ENCODE results near the gene TSPAN15. TPM values are rescaled to one million over a fixed set of nuclear protein-coding genes. Genes with fewer than 3 reads are reported as not detected.
"Not testable (repeated sequence)": the region's sequence is repeated elsewhere in the genome, so short reads cannot be mapped to it uniquely, and the experiment has no call there.

The TSPAN15 gene
- polyA plus RNA-seq, 6 donors from 2014 or later: 0.16 TPM; not detected in 5

- no peak for DNase-seq
- H3K36me3 Mint-ChIP-seq: no peaks in the 10 kb centered on the region
- no peaks in the 10 kb centered on the region for H3K4me1 Mint-ChIP-seq
- H3K9me3 Mint-ChIP-seq: peaks cover 0 to 2% (median 0%) of the 10 kb centered on the region in 7 donors
- H3K27me3 Mint-ChIP-seq: peaks cover 37 to 51% (median 41%) of the 10 kb centered on the region in 3 donors
- H3K4me3 Mint-ChIP-seq: no peak overlapping the region
- no peak overlapping the region for H3K27ac Mint-ChIP-seq
- ATAC-seq (ENCODE audit: low read depth in 2 of 2): no peak
Observed at GRCh38 chr10:69517271-69517848, 66.1 kb downstream of the TSPAN15 start.

GRCh38 chr10:69527961-69528360, 76.7 kb downstream of the TSPAN15 start:
- Mint-ChIP-seq H3K27me3 (peaks cover 19 to 38% (median 19%) of the 10 kb centered on the region in 3 donors), H3K4me3 (no peak overlapping the region), H3K27ac (no peak overlapping the region), H3K36me3 (no peaks in the 10 kb centered on the region), H3K9me3 (peaks cover 0 to 16% (median 0%) of the 10 kb centered on the region in 7 donors), H3K4me1 (no peaks in the 10 kb centered on the region)
- ATAC-seq (ENCODE audit: low read depth in 2 of 2): no peak
- DNase-seq: no peak

- H3K4me3 Mint-ChIP-seq: no peak overlapping the region
- DNase-seq (no peak), ATAC-seq (ENCODE audit: low read depth in 2 of 2) (no peak)
- peaks cover 0 to under 1% of the 10 kb centered on the region in 2 donors for H3K36me3 Mint-ChIP-seq
- peaks cover 2 to 46% (median 10%) of the 10 kb centered on the region in 7 donors for H3K9me3 Mint-ChIP-seq
- H3K27ac Mint-ChIP-seq: no peak overlapping the region
- peaks cover 23 to 39% (median 31%) of the 10 kb centered on the region in 3 donors for H3K27me3 Mint-ChIP-seq
- H3K4me1 Mint-ChIP-seq: no peaks in the 10 kb centered on the region
Observed at GRCh38 chr10:69533658-69534057, 82.4 kb downstream of the TSPAN15 start.

GRCh38 chr10:69536521-69536920, 85.3 kb downstream of the TSPAN15 start:
- not testable (repeated sequence) for ATAC-seq (ENCODE audit: low read depth in 2 of 2); H3K4me1 Mint-ChIP-seq; H3K27ac Mint-ChIP-seq; H3K4me3 Mint-ChIP-seq; DNase-seq
- peaks cover 16 to 69% (median 29%) of the 10 kb centered on the region in 7 donors for H3K9me3 Mint-ChIP-seq
- H3K27me3 Mint-ChIP-seq: peaks cover 21 to 26% (median 23%) of the 10 kb centered on the region in 3 donors
- peaks cover 6 to 22% of the 10 kb centered on the region in 2 donors for H3K36me3 Mint-ChIP-seq

- Mint-ChIP-seq H3K4me1 (no peaks in the 10 kb centered on the region), H3K36me3 (peaks cover 14 to 31% of the 10 kb centered on the region in 2 donors), H3K9me3 (peaks cover 22 to 73% (median 37%) of the 10 kb centered on the region in 7 donors), H3K27ac (no peak overlapping the region), H3K4me3 (no peak overlapping the region), H3K27me3 (peaks cover 19 to 21% (median 21%) of the 10 kb centered on the region in 3 donors)
- no peak for DNase-seq
- no peak for ATAC-seq (ENCODE audit: low read depth in 2 of 2)
Observed at GRCh38 chr10:69537449-69537848, 86.2 kb downstream of the TSPAN15 start.

- DNase-seq: no peak
- H3K9me3 Mint-ChIP-seq: peaks cover 23 to 72% (median 41%) of the 10 kb centered on the region in 7 donors
- no peak for ATAC-seq (ENCODE audit: low read depth in 2 of 2)
- H3K27ac Mint-ChIP-seq: no peak overlapping the region
- H3K27me3 Mint-ChIP-seq: peaks cover 9 to 11% (median 11%) of the 10 kb centered on the region in 3 donors
- peaks cover 15 to 31% of the 10 kb centered on the region in 2 donors for H3K36me3 Mint-ChIP-seq
- no peak overlapping the region for H3K4me3 Mint-ChIP-seq
- H3K4me1 Mint-ChIP-seq: no peaks in the 10 kb centered on the region
Observed at GRCh38 chr10:69538461-69538860, 87.2 kb downstream of the TSPAN15 start.

GRCh38 chr10:69541463-69541862, 90.2 kb downstream of the TSPAN15 start:
- H3K4me3 Mint-ChIP-seq: no peak overlapping the region
- H3K9me3 Mint-ChIP-seq: peaks cover 30 to 68% (median 39%) of the 10 kb centered on the region in 7 donors
- H3K27ac Mint-ChIP-seq: no peak overlapping the region
- DNase-seq (no peak), ATAC-seq (ENCODE audit: low read depth in 2 of 2) (no peak)
- H3K27me3 Mint-ChIP-seq: peaks cover 8 to 13% (median 9%) of the 10 kb centered on the region in 3 donors
- peaks cover 15 to 38% of the 10 kb centered on the region in 2 donors for H3K36me3 Mint-ChIP-seq
- H3K4me1 Mint-ChIP-seq: no peaks in the 10 kb centered on the region

GRCh38 chr10:69549959-69550358, 98.7 kb downstream of the TSPAN15 start:
- peaks cover 11 to 64% (median 38%) of the 10 kb centered on the region in 7 donors for H3K9me3 Mint-ChIP-seq
- H3K36me3 Mint-ChIP-seq: peaks cover 12 to 39% of the 10 kb centered on the region in 2 donors
- H3K4me1 Mint-ChIP-seq: peaks cover 0 to 2% (median 0%) of the 10 kb centered on the region in 3 donors
- H3K27ac Mint-ChIP-seq: no peak overlapping the region
- H3K4me3 Mint-ChIP-seq: no peak overlapping the region
- peaks cover 24 to 53% (median 40%) of the 10 kb centered on the region in 3 donors for H3K27me3 Mint-ChIP-seq
- DNase-seq: no peak
- no peak for ATAC-seq (ENCODE audit: low read depth in 2 of 2)

GRCh38 chr10:69552268-69552667, 101.0 kb downstream of the TSPAN15 start:
- H3K27ac Mint-ChIP-seq: no peak overlapping the region

GRCh38 chr10:69553328-69553727, 102.1 kb downstream of the TSPAN15 start:
- Mint-ChIP-seq H3K4me3 (no peak overlapping the region), H3K4me1 (peaks cover 0 to 3% (median 0%) of the 10 kb centered on the region in 3 donors), H3K36me3 (peaks cover 12 to 19% of the 10 kb centered on the region in 2 donors), H3K27ac (no peak overlapping the region), H3K27me3 (peaks cover 20 to 48% (median 40%) of the 10 kb centered on the region in 3 donors), H3K9me3 (peaks cover 10 to 41% (median 29%) of the 10 kb centered on the region in 7 donors)
- DNase-seq (no peak), ATAC-seq (ENCODE audit: low read depth in 2 of 2) (no peak)

More at GRCh38 chr10:69552268-69552667, 101.0 kb downstream of the TSPAN15 start:
- no peak overlapping the region for H3K4me3 Mint-ChIP-seq
- peaks cover 22 to 53% (median 42%) of the 10 kb centered on the region in 3 donors for H3K27me3 Mint-ChIP-seq
- peaks cover 12 to 30% of the 10 kb centered on the region in 2 donors for H3K36me3 Mint-ChIP-seq
- H3K4me1 Mint-ChIP-seq: peaks cover 0 to 3% (median 0%) of the 10 kb centered on the region in 3 donors
- no peak for ATAC-seq (ENCODE audit: low read depth in 2 of 2)
- peaks cover 11 to 51% (median 33%) of the 10 kb centered on the region in 7 donors for H3K9me3 Mint-ChIP-seq
- DNase-seq: no peak

GRCh38 chr10:69554611-69555010, 103.3 kb downstream of the TSPAN15 start:
- peaks cover 0 to 3% (median 0%) of the 10 kb centered on the region in 3 donors for H3K4me1 Mint-ChIP-seq
- DNase-seq (no peak), ATAC-seq (ENCODE audit: low read depth in 2 of 2) (no peak)
- peaks cover 23 to 53% (median 39%) of the 10 kb centered on the region in 3 donors for H3K27me3 Mint-ChIP-seq
- no peak overlapping the region for H3K4me3 Mint-ChIP-seq
- no peak overlapping the region for H3K27ac Mint-ChIP-seq
- peaks cover 4 to 28% (median 18%) of the 10 kb centered on the region in 7 donors for H3K9me3 Mint-ChIP-seq
- peaks cover 8 to 10% of the 10 kb centered on the region in 2 donors for H3K36me3 Mint-ChIP-seq
